ENCODE measurements around the gene DDX20.

DDX20 gene

DNA sequence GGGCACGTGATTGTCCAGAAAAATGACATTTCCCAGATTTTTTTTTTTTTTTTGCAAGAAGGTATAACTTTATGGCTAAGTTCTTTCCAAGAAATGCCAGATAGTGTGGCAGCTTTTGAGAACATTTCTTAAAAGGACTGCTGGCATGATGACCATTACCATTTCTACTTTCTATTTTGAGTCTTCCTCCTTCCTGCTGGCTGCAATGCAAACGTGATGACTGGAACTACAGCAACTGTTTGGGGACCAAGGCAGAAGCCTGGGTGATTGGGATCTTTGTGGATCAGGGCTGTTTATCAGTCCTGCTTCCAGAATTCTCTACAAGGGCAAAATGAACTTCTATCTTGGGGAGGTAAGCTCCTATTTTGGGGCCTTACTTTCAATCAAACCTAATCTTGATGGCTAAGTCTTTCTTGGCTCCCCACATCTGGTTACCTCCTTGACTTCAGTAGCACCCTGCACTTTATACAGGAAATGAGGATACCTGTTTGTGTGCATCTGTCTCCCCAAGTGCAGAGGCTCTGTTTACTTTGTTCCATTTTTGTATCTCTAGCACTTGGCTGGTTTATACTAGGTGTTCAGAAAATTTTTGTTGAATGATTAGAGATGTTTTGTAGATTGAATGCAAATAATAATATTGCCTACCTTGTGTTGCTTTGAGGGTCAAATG lies 3.7 kb upstream of the DDX20 start:
- no peak for DNase-seq

- peak; percentile 30 for DNase-seq
These were observed 744 bp upstream of the DDX20 start for GRCh38 chr1:111754984-111755330.

GRCh38 chr1:111756124-111756513 lies 418 bp downstream of the DDX20 start:
- DNase-seq = no peak

- DNase-seq = peak; percentile 28
These were observed 2.7 kb downstream of the DDX20 start for GRCh38 chr1:111758373-111758772.

DNA sequence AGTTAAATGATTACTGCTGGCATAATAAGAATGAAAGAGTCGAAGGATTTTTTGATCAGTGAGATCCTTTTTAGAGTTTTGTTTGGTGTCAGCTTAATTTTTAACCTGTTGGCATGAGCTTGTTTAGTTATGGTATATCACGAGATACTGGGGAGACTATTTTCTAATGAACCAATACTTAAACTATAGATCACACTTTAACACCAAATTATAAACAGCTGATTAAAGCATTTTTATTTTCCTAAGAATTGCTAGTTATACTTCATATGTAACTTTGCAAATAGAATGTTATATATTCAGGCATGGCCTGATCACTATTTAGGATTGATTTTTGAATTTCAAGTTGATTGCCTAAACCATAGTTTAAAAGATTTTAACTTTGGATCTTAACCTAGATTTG lies 6.0 kb downstream of the DDX20 start:
- DNase-seq = no peak

- DNase-seq = no peak
These were observed 6.6 kb downstream of the DDX20 start for GRCh38 chr1:111762332-111762731.

- no peak for DNase-seq
These were observed 12.3 kb downstream of the DDX20 start for GRCh38 chr1:111768023-111768422.

- DNase-seq = no peak
These were observed 12.9 kb downstream of the DDX20 start for GRCh38 chr1:111768625-111769024.

DNA sequence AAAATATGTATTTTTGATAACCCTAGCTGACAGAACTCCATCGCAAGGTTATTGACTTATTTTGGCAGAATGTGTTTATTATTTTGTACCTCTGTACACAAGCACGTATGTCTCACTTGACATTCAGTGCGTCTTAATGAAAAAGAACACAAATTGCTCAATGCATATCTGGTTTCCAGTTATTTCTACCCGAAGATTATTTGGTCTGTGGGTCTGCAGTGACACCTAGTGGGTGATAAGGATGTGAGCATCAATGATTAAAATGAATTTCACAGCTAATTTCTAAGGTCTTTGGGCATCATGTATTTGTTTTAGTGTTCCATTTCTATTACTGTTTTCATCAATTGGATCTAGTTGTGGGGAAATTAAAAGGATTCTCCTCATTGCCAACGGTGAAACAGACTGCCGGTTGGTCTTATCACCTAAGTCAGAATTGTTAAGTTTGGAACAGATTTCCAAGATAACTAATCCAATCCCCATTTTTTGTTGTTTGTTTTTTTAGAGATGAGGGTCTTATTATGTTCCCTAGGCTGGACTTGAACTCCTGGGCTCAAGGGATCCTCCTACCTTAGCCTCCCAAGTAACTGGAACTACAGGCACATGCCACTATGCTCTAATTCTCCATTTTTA lies 13.9 kb downstream of the DDX20 start:
- peak; percentile 46 for DNase-seq

- DNase-seq = no peak
These were observed 15.2 kb downstream of the DDX20 start for GRCh38 chr1:111770916-111771315.

GRCh38 chr1:111775966-111776365 lies 20.3 kb downstream of the DDX20 start:
- no peak for DNase-seq

DNA sequence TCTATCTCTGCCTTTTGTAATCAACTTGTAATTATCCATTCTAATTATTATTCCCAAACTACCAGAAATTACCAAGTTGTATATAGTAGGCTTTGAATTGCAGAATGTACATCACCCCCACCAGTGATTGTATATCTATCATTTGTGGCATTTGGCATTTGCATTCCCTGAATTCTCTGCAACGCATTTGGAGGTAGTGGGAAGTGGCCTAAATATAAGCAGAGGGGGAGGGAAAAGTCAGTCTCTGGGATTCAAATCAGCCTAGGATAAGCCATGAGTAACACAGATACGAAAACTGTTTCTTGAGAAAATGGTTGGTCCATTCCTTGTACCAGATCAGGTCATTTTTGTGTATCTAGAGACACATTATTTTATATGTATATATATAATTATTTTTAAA lies 20.7 kb downstream of the DDX20 start:
- no peak for DNase-seq

DNA sequence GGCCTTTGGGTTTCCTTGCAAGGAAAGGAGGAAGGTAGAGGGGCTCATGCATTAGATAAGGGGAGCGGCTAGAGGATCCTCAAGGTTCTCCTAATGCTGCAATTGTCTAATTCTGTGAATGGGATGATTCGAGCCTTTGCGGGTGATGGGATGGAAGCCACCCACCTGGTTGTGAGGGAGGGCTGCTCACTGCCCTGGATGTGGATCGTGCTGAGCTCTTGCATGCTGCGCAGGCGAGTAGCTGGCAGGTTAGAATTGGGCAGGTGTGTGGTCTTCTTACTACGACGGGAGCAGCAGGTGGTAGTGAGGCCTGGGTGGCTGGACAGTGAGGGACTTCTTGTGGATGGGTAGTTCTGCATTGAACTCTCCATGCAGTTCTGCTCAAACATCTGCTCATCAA lies 21.2 kb downstream of the DDX20 start:
- DNase-seq = no peak

DNA sequence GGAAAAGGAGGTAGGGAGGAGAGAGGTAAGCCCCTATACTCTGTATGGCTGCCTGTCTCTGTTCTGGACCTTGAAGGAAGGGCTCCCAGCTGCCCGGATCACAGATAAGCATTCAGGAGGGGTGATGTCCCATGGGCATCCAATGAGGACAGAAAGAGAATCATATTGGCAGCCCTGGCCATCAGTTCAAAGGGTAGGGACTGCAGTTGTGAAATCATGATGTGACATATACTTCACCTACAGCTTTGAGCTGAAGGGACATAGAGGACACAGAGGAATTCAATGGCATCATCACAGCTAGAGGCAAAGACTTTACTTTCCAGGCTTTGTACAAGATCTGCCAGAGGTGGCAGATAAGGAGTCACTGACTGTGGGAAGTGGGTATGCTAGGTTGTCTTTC lies 21.6 kb downstream of the DDX20 start:
- DNase-seq = no peak

DNA sequence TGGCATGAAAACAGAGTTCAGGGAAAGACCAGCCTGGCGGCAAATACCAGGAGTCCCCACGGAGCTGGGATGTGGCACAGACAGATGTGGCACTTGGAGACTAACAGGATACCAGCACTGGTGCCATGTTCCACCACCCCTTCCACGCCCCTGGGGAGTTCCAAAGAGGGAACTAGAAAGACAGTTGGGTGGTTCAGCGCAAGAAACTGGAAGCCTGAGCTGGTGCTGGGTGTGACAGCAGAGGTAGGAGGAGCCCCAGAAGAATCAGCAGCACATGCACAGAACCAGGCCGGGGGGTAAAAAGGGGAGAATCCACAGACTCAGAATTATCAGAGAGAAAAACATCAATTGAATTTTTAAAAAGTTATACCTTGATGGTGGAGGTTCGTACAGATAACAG lies 22.4 kb downstream of the DDX20 start:
- DNase-seq = no peak

DNA sequence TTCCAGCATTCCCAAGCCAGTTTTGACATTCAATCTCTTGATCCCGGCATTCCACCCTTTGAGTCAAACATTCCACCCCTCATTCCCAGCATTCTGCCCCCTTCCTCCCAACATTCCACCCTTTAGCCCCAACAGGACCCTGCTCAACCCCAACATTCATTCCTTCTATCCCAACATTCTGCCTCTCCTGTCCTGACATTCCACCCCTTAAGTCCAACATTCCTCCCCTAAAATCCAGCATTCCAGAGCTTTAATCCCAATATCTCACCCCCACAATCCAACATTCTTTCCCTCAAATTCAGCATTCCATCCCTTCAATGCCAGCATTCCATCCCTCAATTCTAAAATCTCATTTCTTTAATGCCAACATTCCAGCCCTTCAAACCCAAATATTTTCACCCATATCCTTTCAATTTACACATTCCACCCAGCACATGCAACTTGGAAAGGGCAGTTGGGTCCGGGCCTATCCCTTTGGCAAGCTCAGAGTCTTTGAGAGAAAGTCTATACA lies 22.9 kb downstream of the DDX20 start:
- DNase-seq = no peak

GRCh38 chr1:111779546-111779945 lies 23.8 kb downstream of the DDX20 start:
- no peak for DNase-seq

- no peak for DNase-seq
These were observed 28.7 kb downstream of the DDX20 start for GRCh38 chr1:111784273-111784901.

DNA sequence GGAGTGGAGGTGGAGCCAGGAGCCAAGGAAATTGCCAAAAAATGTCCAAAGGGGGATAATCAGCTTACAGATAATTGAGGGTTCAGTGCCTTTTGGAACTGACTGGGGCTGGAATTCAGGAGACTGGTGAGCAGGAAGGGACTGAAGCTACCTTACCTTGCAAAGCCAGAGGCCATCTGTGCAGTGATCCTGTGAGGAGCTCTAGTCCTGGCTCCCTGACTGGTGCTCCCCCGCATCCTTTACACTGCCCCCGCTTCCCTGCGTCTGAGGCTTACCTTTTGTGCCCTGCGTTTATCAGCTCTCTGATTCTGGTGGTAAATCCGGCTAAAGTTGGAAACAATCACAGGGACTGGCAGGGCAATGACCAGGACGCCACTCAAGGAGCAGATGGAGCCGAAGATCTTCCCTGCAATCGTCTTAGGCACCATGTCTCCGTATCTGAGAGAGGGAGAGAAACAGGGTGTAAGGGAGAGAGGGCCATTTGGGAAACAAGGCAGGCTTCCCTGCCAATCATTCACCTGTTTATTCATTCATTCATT lies 31.0 kb downstream of the DDX20 start:
- no peak for DNase-seq

DNA sequence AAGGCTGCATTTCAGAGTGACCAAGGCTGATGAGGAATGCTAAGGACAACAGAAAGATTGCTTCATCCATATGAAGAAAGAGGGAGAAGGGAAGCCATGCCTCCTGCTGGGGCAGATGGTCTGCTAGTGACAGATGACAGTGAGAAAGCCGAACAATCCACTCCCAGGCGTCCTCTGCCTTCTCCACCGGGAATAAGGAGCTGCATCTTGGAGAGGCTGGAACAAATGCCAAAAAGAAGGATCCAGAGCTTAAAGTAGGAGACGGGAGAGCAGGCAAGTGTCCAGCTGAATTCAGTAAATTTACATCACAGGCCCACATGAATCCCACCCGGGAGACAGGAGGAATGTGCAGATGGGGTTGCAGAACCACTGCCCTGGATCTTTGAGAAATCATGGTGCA lies 33.4 kb downstream of the DDX20 start:
- peak; percentile 73 for DNase-seq

DNA sequence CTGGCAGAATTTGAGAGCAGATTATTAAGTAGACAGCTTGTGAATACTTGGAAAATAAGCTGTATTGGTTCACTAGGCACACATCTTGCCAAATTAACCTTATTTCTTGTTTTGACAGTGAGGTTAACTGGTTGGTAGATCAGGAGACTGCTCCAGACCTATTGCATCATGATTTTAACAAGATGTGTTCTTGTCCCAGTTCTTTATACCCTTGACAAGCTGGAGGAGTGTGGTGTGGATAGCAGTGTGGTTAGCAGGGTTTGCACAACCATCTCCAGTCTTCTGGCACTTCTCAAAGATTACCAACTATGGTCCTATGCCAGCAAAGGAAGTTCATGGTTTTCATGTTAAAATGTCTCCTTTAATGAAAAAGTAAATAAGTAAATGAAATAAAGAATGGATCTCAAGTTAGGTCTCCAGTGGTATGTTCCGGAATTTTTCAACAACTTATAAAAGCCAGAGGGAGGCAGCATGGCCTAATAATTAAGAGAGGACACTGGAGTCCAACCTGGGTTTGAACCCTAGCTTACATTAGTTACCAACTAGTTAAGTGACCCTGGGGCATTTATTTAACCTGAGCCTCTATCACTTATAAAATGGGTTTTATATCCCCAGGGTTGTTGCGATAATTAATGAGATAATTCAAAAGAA lies 34.1 kb downstream of the DDX20 start:
- DNase-seq = peak; percentile 95

- DNase-seq = no peak
These were observed 36.1 kb downstream of the DDX20 start for GRCh38 chr1:111791776-111792175.

DNA sequence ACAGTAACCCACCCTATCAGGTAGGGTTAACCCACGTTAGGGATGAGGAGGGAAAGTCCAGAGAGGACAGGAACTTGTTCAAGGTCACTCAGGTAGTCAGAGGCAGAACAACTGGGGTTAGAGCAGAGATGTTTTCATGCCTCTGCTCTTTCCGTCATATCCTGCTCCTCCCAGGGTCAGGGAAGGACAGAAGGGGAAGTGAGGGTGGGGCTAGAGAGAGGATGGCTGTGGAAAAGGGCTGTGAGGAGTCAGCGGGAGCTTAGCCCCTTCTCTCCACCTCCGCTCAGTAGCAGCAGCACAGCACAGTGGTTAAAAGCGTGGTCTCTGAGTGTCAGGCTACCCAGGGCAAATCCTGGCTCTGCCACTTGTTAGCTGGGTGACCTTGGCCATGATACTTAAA lies 36.5 kb downstream of the DDX20 start:
- DNase-seq = no peak

GRCh38 chr1:111793923-111794322 lies 38.2 kb downstream of the DDX20 start:
- no peak for DNase-seq
